GM15510 (cell line): Measurements from ENCODE around the gene ECHS1.

ENCODE experiments used
- POLR2A ChIP-seq: IDR thresholded peaks from 3 replicates; pipeline ENCODE4 v1.6.1; 2011; ENCODE audit warnings: borderline replicate concordance; ENCODE audit not compliant: insufficient read length; ENCODE audit errors: extremely low read depth

Gene ECHS1

GRCh38 chr10:133316732-133317131 is 56.4 kb downstream of the ECHS1 start:
- no peak for TF ChIP-seq POLR2A

GRCh38 chr10:133316266-133316665 is 56.9 kb downstream of the ECHS1 start:
- no peak for TF ChIP-seq POLR2A

- TF ChIP-seq POLR2A: no peak
Observed at GRCh38 chr10:133315847-133316246, 57.3 kb downstream of the ECHS1 start.

DNA sequence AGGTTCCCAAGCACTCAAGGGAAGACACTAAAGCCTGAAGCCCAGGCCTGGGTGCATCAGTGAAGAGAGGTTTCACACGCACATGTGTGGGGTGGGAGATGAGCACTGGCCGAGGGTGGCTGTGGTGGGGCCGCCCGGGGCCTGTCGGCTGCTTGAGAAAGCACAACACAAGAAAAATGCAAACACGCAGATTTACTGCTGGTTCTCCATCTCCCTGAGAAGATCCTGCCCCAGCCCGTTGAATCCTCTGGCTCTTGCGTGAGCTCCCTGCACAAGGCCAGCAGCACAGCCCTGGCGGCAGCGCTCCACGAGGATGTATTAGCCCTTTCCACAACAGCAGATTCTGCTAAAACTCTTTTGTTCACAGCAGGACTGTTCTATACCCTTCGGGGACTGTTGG is 58.2 kb downstream of the ECHS1 start:
- TF ChIP-seq POLR2A: no peak

DNA sequence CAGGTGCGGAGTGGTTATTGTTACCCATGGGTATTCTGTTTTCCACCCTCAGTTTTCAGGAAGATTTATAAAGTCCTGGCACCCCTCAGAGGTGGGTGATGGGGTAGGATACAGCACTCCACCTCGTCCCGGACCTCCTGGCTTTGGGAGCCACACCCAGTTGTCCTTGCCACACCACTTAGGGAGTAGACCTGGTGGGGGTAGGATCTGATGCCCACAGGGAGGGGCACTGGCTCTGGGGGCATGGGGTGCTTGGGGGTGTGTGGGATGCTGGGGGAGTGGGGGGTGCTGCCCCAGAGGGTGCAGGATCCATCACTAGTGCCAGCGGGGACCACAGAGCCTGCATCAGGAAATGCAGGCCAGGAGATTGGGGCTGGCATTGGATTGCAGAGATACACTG is 60.0 kb downstream of the ECHS1 start:
- no peak for TF ChIP-seq POLR2A

- TF ChIP-seq POLR2A: no peak
Observed at GRCh38 chr10:133312769-133313145, 60.4 kb downstream of the ECHS1 start.
